ENCODE results near the gene FUS.

DNA sequence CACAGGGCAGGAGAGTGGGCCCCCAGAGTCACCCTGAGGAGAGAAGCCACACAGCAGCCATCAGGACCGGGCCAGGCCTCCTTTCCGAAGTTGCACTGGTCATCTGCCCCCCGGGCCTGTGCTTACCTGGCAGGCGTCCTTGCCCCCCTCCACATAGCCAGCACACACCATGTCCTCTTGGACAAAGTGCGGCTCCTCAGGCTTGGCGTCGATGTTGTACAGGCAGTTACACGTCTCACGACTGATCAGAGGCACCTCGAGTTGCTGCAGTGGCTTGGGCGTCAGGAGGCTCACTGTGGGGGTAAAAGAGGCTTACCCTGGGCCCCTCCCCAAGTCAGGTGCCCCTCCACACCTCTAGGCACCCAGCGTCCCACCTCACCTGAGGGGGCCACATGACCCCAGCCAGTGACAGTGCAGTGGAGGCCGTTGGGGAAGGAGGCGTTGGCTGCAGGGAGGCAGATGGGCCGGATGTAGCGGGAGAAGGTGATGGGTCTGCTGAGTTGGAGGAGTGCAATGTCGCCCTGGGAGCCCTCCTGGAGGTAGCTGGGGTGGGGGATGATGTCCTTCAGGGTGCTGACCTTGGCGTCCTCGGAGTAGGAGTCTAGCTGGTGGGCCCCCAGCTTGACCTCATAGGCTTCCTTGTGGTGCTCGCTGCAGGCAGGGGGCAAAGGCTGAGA is 47.5 kb upstream of the FUS start:
- TF ChIP-seq, protein P1, sequence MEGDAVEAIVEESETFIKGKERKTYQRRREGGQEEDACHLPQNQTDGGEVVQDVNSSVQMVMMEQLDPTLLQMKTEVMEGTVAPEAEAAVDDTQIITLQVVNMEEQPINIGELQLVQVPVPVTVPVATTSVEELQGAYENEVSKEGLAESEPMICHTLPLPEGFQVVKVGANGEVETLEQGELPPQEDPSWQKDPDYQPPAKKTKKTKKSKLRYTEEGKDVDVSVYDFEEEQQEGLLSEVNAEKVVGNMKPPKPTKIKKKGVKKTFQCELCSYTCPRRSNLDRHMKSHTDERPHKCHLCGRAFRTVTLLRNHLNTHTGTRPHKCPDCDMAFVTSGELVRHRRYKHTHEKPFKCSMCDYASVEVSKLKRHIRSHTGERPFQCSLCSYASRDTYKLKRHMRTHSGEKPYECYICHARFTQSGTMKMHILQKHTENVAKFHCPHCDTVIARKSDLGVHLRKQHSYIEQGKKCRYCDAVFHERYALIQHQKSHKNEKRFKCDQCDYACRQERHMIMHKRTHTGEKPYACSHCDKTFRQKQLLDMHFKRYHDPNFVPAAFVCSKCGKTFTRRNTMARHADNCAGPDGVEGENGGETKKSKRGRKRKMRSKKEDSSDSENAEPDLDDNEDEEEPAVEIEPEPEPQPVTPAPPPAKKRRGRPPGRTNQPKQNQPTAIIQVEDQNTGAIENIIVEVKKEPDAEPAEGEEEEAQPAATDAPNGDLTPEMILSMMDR (conservative IDR thresholded peaks at IDR 0.05 in 1 of 2, IDR thresholded peaks at IDR 0.05 in 1 of 2; ENCODE audit: low read depth in 1 of 2, low read length in 2 of 2): no peak
- no peak for TF ChIP-seq EZH2 (IDR thresholded peaks at IDR 0.05; ENCODE audit: low read length, missing control alignments)
